Mesodermal cell (in vitro differentiated cells): ENCODE data around the gene MSMP.
A peak's percentile ranks its signal among the peaks of the same experiment; 100 is the strongest.

Experiments
- H3K27ac ChIP-seq: 2 replicates; pipeline ENCODE4 v1.7.0; 2013; ENCODE audit warnings: mild to moderate bottlenecking, low read depth, low read length, moderate library complexity; ENCODE audit not compliant: severe bottlenecking
- H3K36me3 ChIP-seq: 2 replicates; pipeline ENCODE4 v1.7.1; 2013; ENCODE audit warnings: mild to moderate bottlenecking, low read length, moderate library complexity; ENCODE audit not compliant: control insufficient read depth, insufficient read depth
- H3K4me1 ChIP-seq: one replicate; pipeline ENCODE4 v1.7.1; 2013; ENCODE audit warnings: mild to moderate bottlenecking, low read length; ENCODE audit not compliant: insufficient read depth, control insufficient read depth, poor library complexity, severe bottlenecking
- H3K4me3 ChIP-seq: 2 replicates; pipeline ENCODE4 v1.7.0; 2013; ENCODE audit warnings: low read length, control low read depth, mild to moderate bottlenecking; ENCODE audit not compliant: insufficient read depth, poor library complexity, severe bottlenecking; ENCODE audit errors: extremely low read depth
- H3K9me3 ChIP-seq: 2 replicates; pipeline ENCODE4 v1.7.1; 2013; ENCODE audit warnings: mild to moderate bottlenecking, low read length, moderate library complexity; ENCODE audit not compliant: control insufficient read depth
- WGBS, 2 experiments: methylation state at CpG; one replicate each; pipeline ENCODE4 v1.1.5; 2013; ENCODE audit warnings: missing lambda C conversion rate in 2 of 2; ENCODE audit not compliant: insufficient coverage in 2 of 2; 5-methylcytosine and 5-hydroxymethylcytosine counted together

MSMP gene

DNA sequence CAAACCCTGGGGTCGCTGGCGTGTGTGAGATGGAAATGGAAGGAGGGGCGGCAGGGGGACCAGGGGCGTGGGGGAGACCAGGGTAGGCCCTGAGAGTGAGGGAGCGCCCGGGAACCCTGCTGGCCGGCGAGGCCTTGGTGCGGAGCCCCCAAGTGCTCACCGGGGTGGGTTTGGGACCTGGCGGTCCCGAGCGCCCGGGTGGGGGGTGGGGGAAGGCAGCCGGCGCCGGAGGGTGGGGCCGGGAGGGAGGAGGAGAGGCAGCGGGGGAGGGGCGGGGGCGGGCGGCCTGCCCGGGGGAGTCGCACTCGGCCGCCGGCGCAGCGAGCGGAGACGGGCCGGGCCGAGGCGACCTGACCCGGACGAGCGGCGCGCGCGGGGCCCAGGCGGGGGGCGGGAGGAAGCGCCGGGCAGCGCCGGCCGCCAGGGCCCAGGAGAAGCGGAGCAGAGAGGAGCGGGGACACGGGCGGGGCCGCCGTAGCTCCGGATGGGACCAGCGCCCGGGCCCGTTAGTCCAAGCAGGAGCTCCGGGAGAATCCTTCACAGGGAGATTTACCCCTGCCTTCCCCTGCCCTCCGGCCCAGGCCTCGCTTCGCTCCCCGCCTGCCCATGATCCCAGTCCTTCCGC lies 37.3 kb upstream of the MSMP start, which contains the start of gene NPR2:
NPR2 (plus strand) TSS at position 295 of the 625 bp plus-strand sequence. CDS start 818 bp downstream, outside the sequence.
- 1% methylated on average over 32 to 37 of the region's 64 CpGs for WGBS, 2 experiments
- H3K9me3 ChIP-seq: no peaks in the 10 kb centered on the region
- H3K4me3 ChIP-seq: peak within 1 kb of the TSS; percentile 34
- no peaks in the 10 kb centered on the region for H3K36me3 ChIP-seq
- H3K27ac ChIP-seq: no peak within 1 kb of the TSS
- peaks cover 37% of the 10 kb centered on the region for H3K4me1 ChIP-seq

DNA sequence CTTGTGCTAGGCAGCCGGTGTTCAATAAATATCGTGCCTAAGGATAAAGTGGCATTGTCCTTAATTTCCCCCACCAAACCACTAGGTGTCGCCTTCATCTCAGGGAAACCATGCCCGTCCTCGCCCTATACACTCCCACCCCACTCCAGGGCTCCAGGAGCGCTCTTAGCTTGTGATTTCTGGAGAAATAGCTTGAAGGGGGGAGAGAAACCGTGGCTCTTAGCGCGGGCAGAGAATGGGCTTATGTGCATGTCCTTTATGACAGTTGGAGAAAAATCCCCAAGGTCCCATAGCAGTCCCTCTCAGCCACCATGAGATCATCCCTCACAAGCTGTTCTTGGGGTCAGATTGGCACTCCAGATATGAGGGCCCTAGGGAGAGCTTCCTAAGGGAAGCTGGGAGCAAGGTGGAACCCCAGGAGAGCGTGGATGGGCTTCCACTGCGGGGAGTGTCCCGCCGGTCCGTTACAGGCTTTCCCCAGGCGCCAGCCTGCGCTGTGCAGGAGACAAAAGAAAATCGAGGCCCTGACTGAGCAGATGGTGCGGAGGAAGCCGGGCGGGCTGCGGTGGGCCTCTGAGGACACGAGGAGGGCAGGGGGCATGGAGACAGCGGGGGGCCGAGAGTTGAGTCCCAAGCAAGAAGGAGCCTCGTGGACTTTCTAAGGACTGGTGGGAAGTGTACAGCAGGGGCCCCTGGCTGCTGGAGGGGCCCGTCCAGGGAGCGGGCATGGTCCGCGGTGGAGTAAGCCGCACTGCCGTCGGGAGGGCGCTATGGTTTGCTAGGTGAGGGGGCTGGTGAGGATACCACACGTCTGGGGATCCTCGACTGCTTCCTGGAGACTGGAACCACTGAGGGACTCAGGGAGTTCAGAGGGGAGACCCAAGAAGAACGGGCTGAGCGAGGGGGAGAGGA lies 36.6 kb upstream of the MSMP start:
- peak overlapping the region; percentile 19 for H3K4me3 ChIP-seq
- no peak overlapping the region for H3K27ac ChIP-seq
- H3K36me3 ChIP-seq: no peaks in the 10 kb centered on the region
- H3K9me3 ChIP-seq: no peaks in the 10 kb centered on the region
- WGBS, 2 experiments: 46 to 51% methylated on average over 24 to 34 of the region's 37 CpGs
- H3K4me1 ChIP-seq: peaks cover 33% of the 10 kb centered on the region

DNA sequence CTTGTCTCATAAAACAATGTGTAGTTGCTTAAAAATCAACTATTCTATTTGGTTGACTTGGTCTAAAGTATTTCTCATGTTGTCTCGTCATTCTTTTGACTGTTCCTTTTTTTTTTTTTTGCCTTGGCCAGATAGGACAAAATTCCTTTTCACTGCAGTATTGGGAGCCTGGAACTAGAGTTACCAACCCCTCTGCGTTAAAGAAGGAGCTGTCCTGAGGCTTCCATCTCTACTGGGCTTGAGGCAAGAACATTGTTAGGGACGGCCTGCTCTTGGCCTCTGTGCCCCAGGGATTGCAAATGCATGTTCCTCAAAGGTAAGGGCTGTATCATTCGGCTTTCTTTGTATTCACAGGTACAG lies 35.9 kb upstream of the MSMP start:
- Histone ChIP-seq H3K27ac (no peak overlapping the region), H3K9me3 (no peaks in the 10 kb centered on the region), H3K36me3 (no peaks in the 10 kb centered on the region), H3K4me3 (no peak overlapping the region), H3K4me1 (peaks cover 26% of the 10 kb centered on the region)
- 32 to 44% methylated on average over 3 of the region's 4 CpGs for WGBS, 2 experiments

DNA sequence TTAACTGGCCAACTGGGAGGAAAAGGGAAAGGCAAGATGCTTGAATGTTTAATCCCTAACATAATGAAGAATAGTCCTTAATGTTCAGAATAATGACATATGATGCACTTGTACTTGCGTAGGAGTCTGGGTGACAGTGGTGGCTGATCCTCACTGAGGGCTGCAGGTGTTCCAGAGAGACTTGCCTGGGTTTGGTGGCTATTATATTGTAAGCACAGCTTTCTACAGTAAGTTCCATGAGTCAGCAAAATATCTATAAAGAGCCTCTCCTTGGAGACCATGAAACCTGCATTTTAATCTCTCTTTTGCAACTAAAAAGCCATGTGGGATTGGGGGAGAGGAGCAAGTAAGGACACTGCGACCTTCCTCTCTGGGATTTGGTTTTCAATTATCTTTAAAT lies 35.5 kb upstream of the MSMP start:
- H3K9me3 ChIP-seq: no peaks in the 10 kb centered on the region
- no peak overlapping the region for H3K4me3 ChIP-seq
- peaks cover 22% of the 10 kb centered on the region for H3K4me1 ChIP-seq
- WGBS, 2 experiments: 100% methylated on average over 1 of the region's 2 CpGs; no CpG with 5 or more reads in 1 of the 2 experiments
- H3K36me3 ChIP-seq: no peaks in the 10 kb centered on the region
- no peak overlapping the region for H3K27ac ChIP-seq

DNA sequence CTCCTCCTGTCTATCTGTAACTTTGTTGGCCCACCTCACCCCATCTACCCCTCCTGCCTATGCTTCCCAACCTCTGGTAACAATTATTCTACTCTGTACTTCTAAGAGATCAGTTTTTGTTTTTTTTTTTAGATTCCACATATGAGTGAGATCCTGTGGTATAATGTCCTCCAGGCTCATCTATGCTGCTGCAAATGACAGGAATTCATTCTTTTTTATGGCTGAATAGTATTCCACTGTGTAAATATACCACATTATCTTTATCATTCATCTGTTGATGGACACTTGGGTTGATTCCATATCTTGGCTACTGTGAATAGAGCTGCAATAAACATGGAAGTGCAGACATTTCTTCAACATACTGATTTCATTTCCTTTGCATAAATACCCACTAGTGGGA lies 29.3 kb upstream of the MSMP start:
- no peaks in the 10 kb centered on the region for H3K4me1 ChIP-seq
- H3K4me3 ChIP-seq: no peak overlapping the region
- no peak overlapping the region for H3K27ac ChIP-seq
- no peaks in the 10 kb centered on the region for H3K9me3 ChIP-seq
- H3K36me3 ChIP-seq: no peaks in the 10 kb centered on the region

DNA sequence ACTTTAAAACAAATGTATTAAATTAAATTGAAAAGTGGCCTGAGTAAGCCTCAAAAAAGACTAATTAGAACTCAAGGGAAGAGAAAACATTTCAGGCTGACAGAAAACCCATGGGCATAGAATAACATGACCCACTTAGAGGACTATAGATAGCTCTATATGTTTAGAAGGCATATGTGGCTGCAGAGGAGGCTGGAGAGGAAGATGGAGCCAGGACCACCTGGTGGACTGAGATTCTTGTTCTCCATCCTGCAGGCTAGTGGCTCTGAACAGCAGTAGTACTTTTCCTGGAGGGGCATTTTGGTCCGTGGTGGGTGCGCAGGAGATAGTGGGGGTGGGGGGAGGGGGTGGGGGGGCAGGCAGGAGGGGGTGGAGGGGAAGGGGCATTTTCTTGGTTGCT lies 27.0 kb upstream of the MSMP start:
- no peaks in the 10 kb centered on the region for H3K9me3 ChIP-seq
- no peak overlapping the region for H3K27ac ChIP-seq
- H3K36me3 ChIP-seq: no peaks in the 10 kb centered on the region
- no peak overlapping the region for H3K4me3 ChIP-seq
- H3K4me1 ChIP-seq: no peaks in the 10 kb centered on the region
- no CpG with 5 or more reads among the region's 2 CpGs for WGBS, 2 experiments

DNA sequence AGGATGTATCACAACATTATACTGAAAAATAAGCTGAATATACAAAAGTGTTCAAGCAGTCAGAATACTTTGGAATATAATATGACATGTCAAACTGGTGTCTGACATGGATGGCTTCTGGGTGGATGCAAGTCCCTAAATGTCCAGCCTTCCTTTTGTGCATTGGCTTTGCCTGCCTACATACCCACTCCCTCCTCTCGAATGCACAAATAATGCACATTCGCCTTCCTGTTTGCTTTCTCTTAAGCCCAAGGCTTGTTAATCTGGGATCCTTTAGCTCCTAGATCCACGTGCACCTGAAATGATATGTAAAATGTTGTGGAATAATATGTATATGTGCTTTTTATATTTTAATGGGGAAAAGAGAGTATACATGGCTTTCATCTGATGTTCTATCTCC lies 24.4 kb upstream of the MSMP start:
- H3K27ac ChIP-seq: no peak overlapping the region
- WGBS, 2 experiments: 80 to 100% methylated on average over 1 to 2 of the region's 3 CpGs
- H3K36me3 ChIP-seq: no peaks in the 10 kb centered on the region
- H3K4me3 ChIP-seq: no peak overlapping the region
- H3K4me1 ChIP-seq: no peaks in the 10 kb centered on the region
- no peaks in the 10 kb centered on the region for H3K9me3 ChIP-seq

DNA sequence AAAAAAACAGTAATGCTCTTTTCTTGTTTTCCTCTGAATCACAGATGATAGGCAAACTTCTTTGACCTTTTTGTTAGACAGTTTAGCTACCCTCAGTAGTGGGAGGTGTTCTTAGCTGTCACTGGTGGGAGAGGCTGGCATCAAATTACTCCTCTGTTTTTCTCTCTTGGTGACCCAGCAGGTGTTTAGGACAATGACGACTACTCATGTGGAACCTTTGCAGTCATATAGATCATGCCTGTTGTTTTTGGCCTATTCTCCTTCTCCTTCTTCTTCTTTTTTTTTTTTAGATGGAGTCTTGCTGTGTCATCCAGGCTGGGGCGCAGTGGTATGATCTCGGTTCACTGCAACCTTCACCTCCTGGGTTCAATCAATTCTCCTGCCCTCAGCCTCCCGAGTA lies 21.9 kb upstream of the MSMP start:
- no peaks in the 10 kb centered on the region for H3K9me3 ChIP-seq
- WGBS, 2 experiments: 84 to 100% methylated on average over 2 to 4 of the region's 4 CpGs

DNA sequence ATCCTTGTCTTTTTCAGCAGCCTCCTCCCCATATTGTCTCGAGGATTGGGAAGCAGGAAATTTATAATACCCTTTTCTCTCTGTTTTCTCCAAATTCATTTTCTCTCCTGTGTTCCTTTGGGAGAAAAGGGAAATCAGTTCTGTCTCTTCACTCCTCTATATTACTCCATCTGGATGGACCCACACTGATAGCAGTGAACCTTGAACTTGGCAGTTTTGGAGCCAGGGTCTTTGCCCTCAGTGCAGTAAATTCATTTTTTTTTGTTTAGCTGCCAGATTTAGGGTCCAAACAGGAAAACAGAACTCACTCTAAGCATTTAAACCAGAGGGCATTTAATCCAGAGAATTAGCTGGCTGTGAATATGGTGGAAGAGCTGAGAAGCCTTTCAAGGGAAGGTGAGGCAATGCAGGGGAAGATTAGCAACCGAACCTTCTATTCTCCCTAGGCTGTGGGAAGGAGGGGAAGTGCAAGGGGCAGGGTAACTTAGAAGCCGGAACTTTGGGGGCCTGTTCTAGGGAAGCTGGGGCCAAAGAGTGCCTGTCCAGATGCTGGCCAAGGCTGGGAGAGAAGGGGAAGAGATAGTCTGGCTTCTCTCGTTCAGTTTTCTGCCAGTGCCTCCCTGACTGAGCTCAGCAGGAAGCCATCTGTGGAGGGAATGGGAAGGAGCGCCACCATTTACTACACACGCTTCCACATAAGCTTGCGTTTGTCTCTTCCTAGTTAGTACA lies 21.0 kb upstream of the MSMP start:
- Histone ChIP-seq H3K27ac (peak overlapping the region; percentile 2), H3K36me3 (no peaks in the 10 kb centered on the region), H3K4me1 (no peaks in the 10 kb centered on the region), H3K4me3 (no peak overlapping the region), H3K9me3 (no peaks in the 10 kb centered on the region)
- 33 to 83% methylated on average over 1 to 2 of the region's 7 CpGs for WGBS, 2 experiments

More for the DNA sequence above, 21.9 kb upstream of the MSMP start:
- Histone ChIP-seq H3K4me3 (no peak overlapping the region), H3K27ac (no peak overlapping the region), H3K36me3 (no peaks in the 10 kb centered on the region), H3K4me1 (no peaks in the 10 kb centered on the region)

DNA sequence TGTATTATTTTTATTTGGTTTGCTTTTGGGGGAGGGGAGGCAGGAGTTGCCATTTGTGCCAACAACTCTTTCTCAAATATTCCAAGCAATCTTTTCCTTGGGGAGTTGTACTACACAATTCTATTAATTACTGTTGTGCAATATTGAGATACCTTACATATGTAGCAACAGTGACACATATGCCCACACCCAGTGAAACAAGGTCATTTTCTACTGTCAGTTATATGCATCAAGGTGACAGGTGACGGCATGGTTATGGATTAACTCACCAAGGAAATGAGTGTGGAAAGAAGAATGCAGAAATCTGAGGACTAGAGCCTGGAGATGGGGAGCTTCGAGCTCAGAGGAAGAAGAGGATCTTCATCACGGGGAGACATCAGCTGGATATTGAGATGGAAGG lies 17.9 kb upstream of the MSMP start:
- no peak overlapping the region for H3K4me3 ChIP-seq
- H3K9me3 ChIP-seq: no peaks in the 10 kb centered on the region
- H3K27ac ChIP-seq: no peak overlapping the region
- 91 to 100% methylated on average over 2 to 3 of the region's 3 CpGs for WGBS, 2 experiments
- H3K4me1 ChIP-seq: no peaks in the 10 kb centered on the region
- H3K36me3 ChIP-seq: no peaks in the 10 kb centered on the region
